K562 (cell line): Measurements from ENCODE around the gene YBEY.

Experiments
- CHD7 ChIP-seq: fragments of 200-600 bp; sonication (generic); IDR thresholded peaks from one replicate; pipeline ENCODE4 v1.6.1; 2012; ENCODE audit warnings: mild to moderate bottlenecking, low read depth, low read length, inconsistent platforms
- CTCF ChIP-seq, 3 experiments: IDR thresholded peaks in 2 of 3; conservative IDR thresholded peaks in 1 of 3; 2 replicates each; pipeline ENCODE4 v1.5.1; 2011 to 2012; ENCODE audit warnings: low read length in 3 of 3, mild to moderate bottlenecking in 3 of 3, control low read depth in 2 of 3, improper control_type of control experiment in 1 of 3, inconsistent platforms in 1 of 3, low read depth in 1 of 3, mixed read lengths in 1 of 3, moderate library complexity in 1 of 3; ENCODE audit not compliant: insufficient read depth in 2 of 3
- FOXK2 ChIP-seq, 2 experiments: fragments of 450-650 bp; IDR thresholded peaks in 1 of 2; conservative IDR thresholded peaks in 1 of 2; 2 replicates each; pipeline ENCODE4 v1.6.1; 2016; ENCODE audit warnings: low read depth in 2 of 2, mild to moderate bottlenecking in 1 of 2
- POLR2A ChIP-seq: fragments of 450-650 bp; conservative IDR thresholded peaks from 2 replicates; pipeline ENCODE4 v1.6.1; 2016
- PREB ChIP-seq: sonication (generic); formaldehyde crosslinking; IDR thresholded peaks from 2 replicates; pipeline ENCODE4 v1.8.1; 2023; ENCODE audit warnings: mild to moderate bottlenecking, missing genetic modification reagents
- YY1 ChIP-seq, 3 experiments: IDR thresholded peaks; 2 replicates each; pipeline ENCODE4 v1.6.1; 2011; ENCODE audit warnings: low read length in 2 of 3, mild to moderate bottlenecking in 2 of 3, moderate library complexity in 2 of 3, borderline replicate concordance in 1 of 3, control low read depth in 1 of 3, low read depth in 1 of 3; ENCODE audit not compliant: insufficient read depth in 3 of 3, insufficient replicate concordance in 2 of 3, control insufficient read depth in 1 of 3, insufficient read length in 1 of 3; ENCODE audit errors: extremely low read depth in 1 of 3
- ZNF551 ChIP-seq: fragments of 250-450 bp; sonication (Bioruptor Pico); IDR thresholded peaks from 2 replicates; pipeline ENCODE4 v1.5.0; 2021; ENCODE audit warnings: mild to moderate bottlenecking, moderate library complexity
- ZNF592 ChIP-seq: fragments of 450-650 bp; IDR thresholded peaks from 2 replicates; pipeline ENCODE4 v1.6.1; 2017; ENCODE audit warnings: antibody characterized with exemption, mild to moderate bottlenecking
- ZNF717 ChIP-seq: fragments of 250-450 bp; sonication (Bioruptor Pico); IDR thresholded peaks from 2 replicates; pipeline ENCODE4 v1.5.0; 2021

- no peak for TF ChIP-seq YY1 (IDR thresholded peaks at IDR 0.05; ENCODE audit: borderline replicate concordance in 1 of 3, control insufficient read depth in 1 of 3, extremely low read depth in 1 of 3, insufficient read depth in 3 of 3, insufficient read length in 1 of 3, insufficient replicate concordance in 2 of 3, low read depth in 1 of 3, low read length in 2 of 3)
- no peak for TF ChIP-seq ZNF592
- TF ChIP-seq FOXK2 (conservative IDR thresholded peaks at IDR 0.05 in 1 of 2, IDR thresholded peaks at IDR 0.05 in 1 of 2; ENCODE audit: low read depth in 2 of 2): no peak
- no peak for TF ChIP-seq CHD7
- TF ChIP-seq CTCF (IDR thresholded peaks at IDR 0.05 in 2 of 3, conservative IDR thresholded peaks at IDR 0.05 in 1 of 3; ENCODE audit: insufficient read depth in 2 of 3, low read depth in 1 of 3, low read length in 3 of 3): peak in 2 of 3 experiments; percentile 32 to 37; a peak in 3 of 6 replicates
- TF ChIP-seq ZNF551 (CRISPR knock-in tag): no peak
- no peak for TF ChIP-seq ZNF717 (CRISPR knock-in tag)
- no peak for TF ChIP-seq PREB (CRISPR knock-in tag)
- no peak for TF ChIP-seq POLR2A
These were observed 40.1 kb downstream of the YBEY start for GRCh38 chr21:46326110-46326703.
